ENCODE results near the gene KIF9.
"Not testable (repeated sequence)": the region's sequence is repeated elsewhere in the genome, so short reads cannot be mapped to it uniquely, and the experiment has no call there.

The KIF9 gene

GRCh38 chr3:47294392-47294791 is 11.8 kb upstream of the KIF9 start:
- no peak for DNase-seq

- DNase-seq, result no peak
These were observed 11.2 kb upstream of the KIF9 start for GRCh38 chr3:47293822-47294221.

GRCh38 chr3:47291754-47292420 is 9.3 kb upstream of the KIF9 start:
- DNase-seq, result not testable (repeated sequence)

- DNase-seq, result no peak
These were observed 8.7 kb upstream of the KIF9 start for GRCh38 chr3:47291158-47291753.

GRCh38 chr3:47288966-47289910 is 6.6 kb upstream of the KIF9 start:
- no peak for DNase-seq

GRCh38 chr3:47283591-47284364 is 1.2 kb upstream of the KIF9 start:
- no peak for DNase-seq

GRCh38 chr3:47283193-47283537 is 566 bp upstream of the KIF9 start:
- no peak for DNase-seq

- no peak for DNase-seq
These were observed 2.1 kb downstream of the KIF9 start for GRCh38 chr3:47280519-47280918.

GRCh38 chr3:47276558-47276957 is 6.0 kb downstream of the KIF9 start:
- DNase-seq, result no peak

- DNase-seq, result no peak
These were observed 7.9 kb downstream of the KIF9 start for GRCh38 chr3:47274652-47275051.

- DNase-seq, result no peak
These were observed 9.0 kb downstream of the KIF9 start for GRCh38 chr3:47273564-47273963.

GRCh38 chr3:47270526-47270925 is 12.1 kb downstream of the KIF9 start:
- DNase-seq, result no peak

GRCh38 chr3:47267490-47267824 is 15.1 kb downstream of the KIF9 start:
- no peak for DNase-seq

- no peak for DNase-seq
These were observed 15.7 kb downstream of the KIF9 start for GRCh38 chr3:47266709-47267489.

GRCh38 chr3:47265725-47266428 is 16.7 kb downstream of the KIF9 start:
- no peak for DNase-seq

- no peak for DNase-seq
These were observed 17.6 kb downstream of the KIF9 start for GRCh38 chr3:47265008-47265407.

- DNase-seq, result no peak
These were observed 21.3 kb downstream of the KIF9 start for GRCh38 chr3:47261301-47261700.

GRCh38 chr3:47260605-47261004 is 22.0 kb downstream of the KIF9 start:
- no peak for DNase-seq

GRCh38 chr3:47259114-47259513 is 23.5 kb downstream of the KIF9 start:
- DNase-seq, result no peak

GRCh38 chr3:47256331-47256730 is 26.3 kb downstream of the KIF9 start:
- DNase-seq, result not testable (repeated sequence)

GRCh38 chr3:47251689-47252088 is 30.9 kb downstream of the KIF9 start:
- DNase-seq, result no peak

GRCh38 chr3:47251085-47251484 is 31.5 kb downstream of the KIF9 start:
- DNase-seq, result not testable (repeated sequence)
